H1 (cell line): ENCODE data around the gene BBIP1. TPM values are rescaled to one million over a fixed set of nuclear protein-coding genes. Genes with fewer than 3 reads are reported as not detected.

Experiments used
- CTCF ChIA-PET: fragments of 300-600 bp; sonication (Branson Sonifier 250); formaldehyde crosslinking; loops from one replicate; lab custom pipeline; 2021; ENCODE audit not compliant: partially characterized antibody; lab: Charles Lee
- POLR2A ChIA-PET: fragments of 300-600 bp; sonication (Branson Sonifier 250); formaldehyde crosslinking; loops from one replicate; lab custom pipeline; 2021; ENCODE audit warnings: inconsistent platforms; ENCODE audit not compliant: partially characterized antibody; lab: Charles Lee
- DNase-seq, 2 experiments: peaks; one replicate each; pipeline versions ENCODE4 v3.0.0 to v3.0.0-alpha.2; 2010 to 2022; ENCODE audit warnings: low spot score in 2 of 2, low read depth in 1 of 2, mixed read lengths in 1 of 2
- FAIRE-seq: peaks from 2 replicates; lab custom pipeline; 2011; peaks lifted over from hg19 to GRCh38; lab: Jason Lieb, UNC
- H2AFZ ChIP-seq: 2 replicates; pipeline ENCODE4 v1.8.1; 2012; ENCODE audit warnings: low read length, inconsistent platforms
- H2AK5ac ChIP-seq: 2 replicates; pipeline ENCODE4 v1.6.1; 2013; ENCODE audit warnings: low read depth, low read length
- H2BK120ac ChIP-seq: replicated peaks from 2 replicates; pipeline ENCODE3; 2013; ENCODE audit warnings: low read depth, low read length, inconsistent platforms
- H2BK12ac ChIP-seq: 2 replicates; pipeline ENCODE4 v1.6.1; 2013; ENCODE audit warnings: low read depth, low read length
- H2BK15ac ChIP-seq: 2 replicates; pipeline ENCODE4 v1.6.1; 2013; ENCODE audit warnings: low read length
- H2BK20ac ChIP-seq: 2 replicates; pipeline ENCODE4 v1.6.1; 2013; ENCODE audit warnings: low read length
- H2BK5ac ChIP-seq: 2 replicates; pipeline ENCODE4 v1.6.1; 2013; ENCODE audit warnings: low read depth, low read length
- H3K14ac ChIP-seq: 2 replicates; pipeline ENCODE4 v1.6.1; 2013; ENCODE audit warnings: inconsistent platforms; ENCODE audit not compliant: insufficient read length
- H3K18ac ChIP-seq: 2 replicates; pipeline ENCODE4 v1.6.1; 2013; ENCODE audit warnings: low read length; ENCODE audit errors: extremely low read depth
- H3K23ac ChIP-seq: 2 replicates; pipeline ENCODE4 v1.6.1; 2013; ENCODE audit warnings: inconsistent platforms; ENCODE audit not compliant: insufficient read length
- H3K23me2 ChIP-seq: 2 replicates; pipeline ENCODE4 v1.6.1; 2013; ENCODE audit warnings: low read depth, low read length
- H3K27ac ChIP-seq: 2 replicates; pipeline ENCODE4 v1.6.1; 2011; ENCODE audit warnings: low read depth, low read length, inconsistent platforms
- H3K27me3 ChIP-seq, 4 experiments: replicated peaks in 1 of 4; 1 replicate in 1 of 4; 2 replicates in 3 of 4; pipeline versions ENCODE4 v1.6.1 to v1.8.1; 2011 to 2013; ENCODE audit warnings: low read length in 3 of 4, mild to moderate bottlenecking in 3 of 4, inconsistent platforms in 2 of 4, mixed read lengths in 2 of 4, moderate library complexity in 1 of 4; ENCODE audit not compliant: control insufficient read depth in 3 of 4, insufficient read depth in 3 of 4; ENCODE audit errors: extremely low read depth in 1 of 4
- H3K36me3 ChIP-seq, 4 experiments: 2 replicates each; pipeline versions ENCODE4 v1.6.1 to v1.8.1; 2011 to 2013; ENCODE audit warnings: mild to moderate bottlenecking in 4 of 4, low read length in 3 of 4, moderate library complexity in 2 of 4, control low read depth in 1 of 4, inconsistent platforms in 1 of 4; ENCODE audit not compliant: insufficient read depth in 4 of 4, control insufficient read depth in 2 of 4
- H3K4ac ChIP-seq: replicated peaks from 2 replicates; pipeline ENCODE3; 2013; ENCODE audit warnings: low read length, low read depth, mixed read lengths, inconsistent platforms; ENCODE audit not compliant: insufficient read length
- H3K4me1 ChIP-seq, 4 experiments: replicated peaks in 1 of 4; 1 replicate in 1 of 4; 2 replicates in 3 of 4; pipeline versions ENCODE4 v1.6.1 to v1.8.1; 2011 to 2013; ENCODE audit warnings: low read length in 3 of 4, inconsistent platforms in 2 of 4, mixed read lengths in 1 of 4; ENCODE audit not compliant: insufficient read depth in 4 of 4, control insufficient read depth in 3 of 4
- H3K4me2 ChIP-seq, 2 experiments: 2 replicates each; pipeline versions ENCODE4 v1.6.1 to v1.8.1; 2011 to 2013; ENCODE audit warnings: low read depth in 2 of 2, low read length in 2 of 2, control low read depth in 1 of 2, inconsistent platforms in 1 of 2, mild to moderate bottlenecking in 1 of 2; ENCODE audit not compliant: insufficient read depth in 1 of 2
- H3K4me3 ChIP-seq, 4 experiments: fragments of 200-600, 300-600 bp in 1 of 4; sonication (generic), shearing (Covaris generic), sonication (Bioruptor Twin) in 1 of 4; 2 replicates each; pipeline versions ENCODE4 v1.5.1 to v1.8.1; 2011 to 2016; ENCODE audit warnings: low read length in 4 of 4, low read depth in 3 of 4, control low read depth in 2 of 4, inconsistent platforms in 2 of 4, mild to moderate bottlenecking in 2 of 4, mixed read lengths in 1 of 4, moderate library complexity in 1 of 4; ENCODE audit not compliant: insufficient read depth in 2 of 4; ENCODE audit errors: extremely low read depth in 1 of 4
- H3K56ac ChIP-seq: replicated peaks from 2 replicates; pipeline ENCODE3; 2013; ENCODE audit warnings: low read depth, mild to moderate bottlenecking, mixed read lengths, low read length, inconsistent platforms; ENCODE audit not compliant: insufficient read length
- H3K79me1 ChIP-seq: 2 replicates; pipeline ENCODE4 v1.6.1; 2013; ENCODE audit warnings: low read depth, low read length, control low read depth
- H3K79me2 ChIP-seq, 2 experiments: 2 replicates each; pipeline versions ENCODE4 v1.6.1 to v1.8.1; 2012 to 2013; ENCODE audit warnings: low read length in 2 of 2, mild to moderate bottlenecking in 2 of 2, inconsistent platforms in 1 of 2; ENCODE audit not compliant: insufficient read depth in 2 of 2, control insufficient read depth in 1 of 2
- H3K9ac ChIP-seq, 4 experiments: replicated peaks in 1 of 4; 1 replicate in 1 of 4; 2 replicates in 3 of 4; pipeline versions ENCODE4 v1.6.1 to v1.8.1; 2011 to 2013; ENCODE audit warnings: low read depth in 3 of 4, low read length in 3 of 4, control low read depth in 2 of 4, mild to moderate bottlenecking in 2 of 4, moderate library complexity in 2 of 4, inconsistent platforms in 1 of 4; ENCODE audit errors: extremely low read depth in 1 of 4
- H3K9me3 ChIP-seq, 2 experiments: 2 replicates each; pipeline versions ENCODE4 v1.6.1 to v1.8.1; 2012 to 2013; ENCODE audit warnings: mild to moderate bottlenecking in 2 of 2, moderate library complexity in 2 of 2, control low read depth in 1 of 2, inconsistent platforms in 1 of 2, low read depth in 1 of 2, low read length in 1 of 2, mixed read lengths in 1 of 2; ENCODE audit not compliant: insufficient read depth in 2 of 2
- H4K20me1 ChIP-seq, 2 experiments: replicated peaks in 1 of 2; 2 replicates each; pipeline versions ENCODE3 to v1.8.1; 2011 to 2013; ENCODE audit warnings: inconsistent platforms in 2 of 2, low read length in 2 of 2, mild to moderate bottlenecking in 1 of 2; ENCODE audit not compliant: insufficient read depth in 2 of 2, control insufficient read depth in 1 of 2
- H4K5ac ChIP-seq: 2 replicates; pipeline ENCODE4 v1.6.1; 2013; ENCODE audit warnings: low read length, low read depth, mixed read lengths, inconsistent platforms; ENCODE audit not compliant: insufficient read length
- H4K8ac ChIP-seq: 2 replicates; pipeline ENCODE4 v1.8.0; 2013; ENCODE audit warnings: mild to moderate bottlenecking, moderate library complexity, low read length, inconsistent platforms; ENCODE audit not compliant: insufficient read depth; ENCODE audit errors: extremely low read depth
- H4K91ac ChIP-seq: replicated peaks from 2 replicates; pipeline ENCODE3; 2013; ENCODE audit warnings: low read length, mixed read lengths, inconsistent platforms; ENCODE audit not compliant: insufficient read length
- ASH2L ChIP-seq: fragments of 200-600, 300-600 bp; sonication (generic); IDR thresholded peaks from one replicate; pipeline ENCODE4 v1.7.1; 2017; ENCODE audit warnings: low read length
- BCL11A ChIP-seq, 2 experiments: IDR thresholded peaks; one replicate each; pipeline ENCODE4 v1.6.1; 2011; ENCODE audit warnings: low read depth in 2 of 2, low read length in 2 of 2, mild to moderate bottlenecking in 2 of 2
- CHD1 ChIP-seq: IDR thresholded peaks from 2 replicates; pipeline ENCODE4 v1.6.1; 2012; ENCODE audit warnings: low read depth, low read length, improper control_type of control experiment
- CREB1 ChIP-seq: IDR thresholded peaks from 2 replicates; pipeline ENCODE4 v1.6.1; 2012; ENCODE audit warnings: inconsistent platforms
- KDM4A ChIP-seq: IDR thresholded peaks from one replicate; pipeline ENCODE4 v1.7.1; 2012; ENCODE audit warnings: low read depth, mild to moderate bottlenecking, moderate library complexity, low read length, inconsistent platforms; ENCODE audit not compliant: severe bottlenecking
- POLR2AphosphoS5 ChIP-seq: IDR thresholded peaks from 2 replicates; pipeline ENCODE4 v1.6.1; 2011; ENCODE audit warnings: low read depth, low read length
- SP1 ChIP-seq: IDR thresholded peaks from 2 replicates; pipeline ENCODE4 v1.6.1; 2011; ENCODE audit warnings: low read depth, low read length
- TCF12 ChIP-seq: IDR thresholded peaks from 2 replicates; pipeline ENCODE4 v1.6.1; 2011; ENCODE audit warnings: low read depth, mild to moderate bottlenecking, low read length
- WGBS, 2 experiments: shearing (Covaris generic) in 1 of 2; methylation state at CpG; one replicate each; pipeline versions ENCODE4 v1.1.6 to v1.1.7; 2013 to 2015; ENCODE audit warnings: low lambda C conversion rate in 2 of 2, mixed read lengths in 2 of 2, inconsistent platforms in 1 of 2, low coverage in 1 of 2, missing lambda C conversion rate in 1 of 2; ENCODE audit not compliant: insufficient replicate concordance in 2 of 2, insufficient coverage in 1 of 2, insufficient read length in 1 of 2; ENCODE audit errors: extremely low coverage in 1 of 2, missing lambda C conversion rate in 1 of 2; 5-methylcytosine and 5-hydroxymethylcytosine counted together
- polyA plus RNA-seq, 7 experiments: library from polyadenylated mRNA; depleted of rRNA in 3 of 7; stranded (reverse) in 5 of 7; unstranded in 2 of 7; fragments of >200 nt in 5 of 7; fragments of 200-250 nt in 2 of 7; gene quantifications; 1 replicate in 5 of 7; 2 replicates in 1 of 7; 4 replicates in 1 of 7; pipeline versions ENCODE4 v1.2.1 to v1.2.3, GENCODE V29; 2011 to 2013; ENCODE audit warnings: missing spikeins in 2 of 7, mixed read lengths in 2 of 7
- total RNA-seq: library from RNA; stranded (reverse); fragmentation: NEBNext Ultra II Directional; extraction: Animal tissue kit (Norgen Biotek cat#: 25700); gene quantifications from 2 replicates; pipeline ENCODE4 v1.2.1, GENCODE V29; 2021
- TF ChIP-seq, protein P1 (sequence below), 3 experiments: IDR thresholded peaks; 1 replicate in 2 of 3; 2 replicates in 1 of 3; pipeline versions ENCODE4 v1.5.1 to v1.6.1; 2011; ENCODE audit warnings: low read length in 3 of 3, mild to moderate bottlenecking in 3 of 3, inconsistent platforms in 2 of 3, low read depth in 1 of 3, moderate library complexity in 1 of 3; ENCODE audit not compliant: insufficient read depth in 1 of 3; ENCODE audit errors: control extremely low read depth in 1 of 3

The BBIP1 gene
- total and polyA plus RNA-seq, 2 of the 8 experiments (the other 6 are each of a cell fraction or from before 2014, with no cell fraction given): 8.8 to 19.6 TPM

DNA sequence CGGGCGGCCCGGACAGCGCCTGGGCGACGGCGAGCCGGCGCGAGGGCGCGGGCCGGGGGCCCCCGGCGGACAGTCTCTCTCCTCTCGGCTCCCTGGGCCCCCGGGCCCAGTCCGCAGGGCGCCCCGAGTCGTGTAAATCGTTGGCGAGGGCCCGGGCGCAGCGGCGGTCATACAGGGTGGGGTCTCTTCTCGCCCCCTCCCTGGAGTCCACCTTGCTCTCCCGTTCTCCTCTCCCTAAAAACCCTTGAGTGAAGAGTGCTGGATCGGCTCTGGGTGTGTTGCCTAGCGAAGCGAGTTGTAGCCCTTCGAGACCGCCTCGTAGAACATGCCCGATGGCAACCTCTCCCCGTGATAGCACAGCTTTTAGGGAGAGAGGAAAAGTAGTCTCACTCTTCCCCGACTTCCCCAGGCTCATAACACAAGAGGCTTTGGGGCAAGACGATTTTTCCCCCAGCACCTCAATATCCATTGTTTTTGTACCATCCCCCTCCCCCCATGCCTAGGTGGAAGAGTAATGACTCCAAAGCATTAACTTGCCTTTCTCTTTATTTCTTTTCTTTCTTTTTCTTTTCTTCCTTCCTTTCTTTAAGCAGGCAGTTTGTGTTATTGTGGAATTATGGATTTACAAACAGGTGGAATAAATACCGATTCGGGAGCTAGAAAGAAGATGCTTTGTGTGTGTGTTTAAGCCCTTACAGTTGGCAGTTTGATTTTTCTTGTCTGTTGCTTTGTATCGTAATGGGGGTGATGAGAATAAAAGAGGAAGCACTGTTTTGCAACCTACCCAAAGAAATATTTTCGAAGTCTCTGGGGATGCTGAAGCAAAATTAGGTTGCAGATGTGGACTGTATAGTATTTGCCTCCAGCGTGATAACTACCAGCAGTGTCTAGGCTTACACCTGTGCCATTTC lies 1.2 kb upstream of the BBIP1 start:
- no peaks in the 10 kb centered on the region; the same call in 1 of the 2 replicates for H3K23me2 ChIP-seq
- peak overlapping the region; percentile 64 to 82 for H3K4me2 ChIP-seq
- peaks cover 0 to 1% of the 10 kb centered on the region in 2 experiments for H4K20me1 ChIP-seq
- H3K56ac ChIP-seq: no peak overlapping the region
- peak overlapping the region; percentile 84 for H2BK5ac ChIP-seq
- H4K91ac ChIP-seq: no peak overlapping the region
- H3K79me2 ChIP-seq: peaks cover 7 to 61% of the 10 kb centered on the region in 2 experiments; a peak in 3 of 4 replicates
- no peaks in the 10 kb centered on the region for H3K9me3 ChIP-seq
- 0 out of 2 replicates have a peak overlapping the region, but pooled peaks have one; percentile 11 for H4K8ac ChIP-seq
- no peak overlapping the region for H3K14ac ChIP-seq
- no peak overlapping the region for H2BK15ac ChIP-seq
- no peak overlapping the region for H2BK120ac ChIP-seq
- H3K23ac ChIP-seq: no peak overlapping the region
- H4K5ac ChIP-seq: no peak overlapping the region
- FAIRE-seq: no peak
- CTCF ChIA-PET: no interaction called here
- H2AK5ac ChIP-seq: no peak overlapping the region
- no peak overlapping the region for H2BK12ac ChIP-seq
- POLR2A ChIA-PET: interaction anchor here (1.0 kb wide), 1 partner anchor 17 kb away, joined by 3 read pairs; no protein-coding TSS in a partner anchor
- H3K27me3 ChIP-seq: no peaks in the 10 kb centered on the region
- no peak overlapping the region for H3K4ac ChIP-seq
- no peaks in the 10 kb centered on the region for H3K36me3 ChIP-seq
- peak overlapping the region; percentile 51; the same call in 1 of the 2 replicates for H3K18ac ChIP-seq
- H2BK20ac ChIP-seq: no peak overlapping the region
- no peaks in the 10 kb centered on the region for H3K79me1 ChIP-seq
- H3K4me3 ChIP-seq: peak overlapping the region; percentile 85 to 100 (median 98)
- 4% methylated on average over 25 of the region's 44 CpGs; no CpG with 5 or more reads in 1 of the 2 experiments for WGBS, 2 experiments
- no peak overlapping the region for H2AFZ ChIP-seq
- 0 out of 2 replicates have a peak overlapping the region, but pooled peaks have one; percentile 61 for H3K27ac ChIP-seq
- peaks cover 0 to 7% (median 4%) of the 10 kb centered on the region in 4 experiments; a peak in 5 of 7 replicates for H3K4me1 ChIP-seq
- H3K9ac ChIP-seq: peak overlapping the region; percentile 61 to 82 (median 74); a peak in 6 of 7 replicates
- peak in 1 of 2 experiments; percentile 67 for DNase-seq
- TF ChIP-seq TCF12 (no peak), CHD1 (no peak), POLR2AphosphoS5 (no peak), BCL11A (IDR thresholded peaks at IDR 0.05; ENCODE audit: low read depth in 2 of 2, low read length in 2 of 2) (no peak), KDM4A (peak; percentile 40), ASH2L (peak; percentile 98), CREB1 (no peak), SP1 (no peak)
- TF ChIP-seq, protein P1, sequence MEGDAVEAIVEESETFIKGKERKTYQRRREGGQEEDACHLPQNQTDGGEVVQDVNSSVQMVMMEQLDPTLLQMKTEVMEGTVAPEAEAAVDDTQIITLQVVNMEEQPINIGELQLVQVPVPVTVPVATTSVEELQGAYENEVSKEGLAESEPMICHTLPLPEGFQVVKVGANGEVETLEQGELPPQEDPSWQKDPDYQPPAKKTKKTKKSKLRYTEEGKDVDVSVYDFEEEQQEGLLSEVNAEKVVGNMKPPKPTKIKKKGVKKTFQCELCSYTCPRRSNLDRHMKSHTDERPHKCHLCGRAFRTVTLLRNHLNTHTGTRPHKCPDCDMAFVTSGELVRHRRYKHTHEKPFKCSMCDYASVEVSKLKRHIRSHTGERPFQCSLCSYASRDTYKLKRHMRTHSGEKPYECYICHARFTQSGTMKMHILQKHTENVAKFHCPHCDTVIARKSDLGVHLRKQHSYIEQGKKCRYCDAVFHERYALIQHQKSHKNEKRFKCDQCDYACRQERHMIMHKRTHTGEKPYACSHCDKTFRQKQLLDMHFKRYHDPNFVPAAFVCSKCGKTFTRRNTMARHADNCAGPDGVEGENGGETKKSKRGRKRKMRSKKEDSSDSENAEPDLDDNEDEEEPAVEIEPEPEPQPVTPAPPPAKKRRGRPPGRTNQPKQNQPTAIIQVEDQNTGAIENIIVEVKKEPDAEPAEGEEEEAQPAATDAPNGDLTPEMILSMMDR (IDR thresholded peaks at IDR 0.05; ENCODE audit: control extremely low read depth in 1 of 3, insufficient read depth in 1 of 3, low read depth in 1 of 3, low read length in 3 of 3): no peak
